Liver (tissue), 9 donors: ENCODE results near the gene TOGARAM1. TPM values are rescaled to one million over a fixed set of nuclear protein-coding genes. Genes with fewer than 3 reads are reported as not detected.

ENCODE experiments used
- DNase-seq: peaks from one replicate; pipeline ENCODE4 v3.0.0-alpha.2; 2017; ENCODE audit warnings: low spot score
- H3K27ac ChIP-seq, 2 donors: one replicate each; pipeline ENCODE4 v1.7.0; 2013; ENCODE audit warnings: inconsistent platforms in 2 of 2, low read length in 2 of 2, control low read depth in 1 of 2, low read depth in 1 of 2, mild to moderate bottlenecking in 1 of 2
- H3K27me3 ChIP-seq, 4 donors: one replicate each; pipeline versions ENCODE4 v1.6.1 to v1.7.0; 2013; ENCODE audit warnings: low read length in 3 of 4, inconsistent platforms in 1 of 4, mild to moderate bottlenecking in 1 of 4, moderate library complexity in 1 of 4; ENCODE audit not compliant: control insufficient read depth in 4 of 4, insufficient read depth in 4 of 4
- H3K36me3 ChIP-seq, 4 donors: one replicate each; pipeline versions ENCODE4 v1.6.1 to v1.7.0; 2013; ENCODE audit warnings: low read length in 3 of 4, mild to moderate bottlenecking in 3 of 4, low read depth in 1 of 4, moderate library complexity in 1 of 4; ENCODE audit not compliant: control insufficient read depth in 4 of 4, insufficient read depth in 3 of 4
- H3K4me1 ChIP-seq, 4 donors: one replicate each; pipeline versions ENCODE4 v1.6.1 to v1.7.0; 2013; ENCODE audit warnings: low read length in 3 of 4, mild to moderate bottlenecking in 3 of 4, moderate library complexity in 1 of 4; ENCODE audit not compliant: control insufficient read depth in 4 of 4, insufficient read depth in 4 of 4
- H3K4me3 ChIP-seq, 3 donors: one replicate each; pipeline versions ENCODE4 v1.6.1 to v1.7.0; 2013; ENCODE audit warnings: low read length in 3 of 3, control low read depth in 1 of 3, low read depth in 1 of 3, mild to moderate bottlenecking in 1 of 3
- H3K9ac ChIP-seq, 2 donors: one replicate each; pipeline ENCODE4 v1.7.0; 2013; ENCODE audit warnings: low read length in 2 of 2, mild to moderate bottlenecking in 2 of 2, moderate library complexity in 2 of 2, control low read depth in 1 of 2, low read depth in 1 of 2
- H3K9me3 ChIP-seq, 4 donors: one replicate each; pipeline versions ENCODE4 v1.6.1 to v1.7.0; 2013; ENCODE audit warnings: low read length in 3 of 4; ENCODE audit not compliant: control insufficient read depth in 4 of 4
- CTCF ChIP-seq: fragments of 150-350 bp; IDR thresholded peaks from 2 replicates; pipeline ENCODE4 v1.5.1; 2017; ENCODE audit warnings: improper control_type of control experiment, low read depth, low read length; ENCODE audit not compliant: missing input control
- EGR1 ChIP-seq, 2 donors: IDR thresholded peaks; 2 replicates each; pipeline ENCODE4 v1.6.1; 2016 to 2018; ENCODE audit warnings: antibody characterized with exemption in 2 of 2, low read depth in 2 of 2
- FOXA1 ChIP-seq: IDR thresholded peaks from 2 replicates; pipeline ENCODE4 v1.6.1; 2016; ENCODE audit warnings: antibody characterized with exemption
- HNF4A ChIP-seq, 2 donors: conservative IDR thresholded peaks; 2 replicates each; pipeline ENCODE4 v1.6.1; 2016; ENCODE audit warnings: antibody characterized with exemption in 2 of 2, mild to moderate bottlenecking in 2 of 2
- HNF4G ChIP-seq: IDR thresholded peaks from 2 replicates; pipeline ENCODE4 v1.6.1; 2016; ENCODE audit warnings: antibody characterized with exemption
- JUND ChIP-seq, 2 donors: IDR thresholded peaks; 2 replicates each; pipeline ENCODE4 v1.6.1; 2016; ENCODE audit warnings: antibody characterized with exemption in 2 of 2
- NR2F2 ChIP-seq: IDR thresholded peaks from 2 replicates; pipeline ENCODE4 v1.6.1; 2016; ENCODE audit warnings: antibody characterized with exemption
- RAD21 ChIP-seq, 2 donors: IDR thresholded peaks; 2 replicates each; pipeline ENCODE4 v1.6.1; 2016; ENCODE audit warnings: antibody characterized with exemption in 2 of 2, mild to moderate bottlenecking in 2 of 2
- RXRA ChIP-seq, 2 donors: IDR thresholded peaks; 2 replicates each; pipeline ENCODE4 v1.6.1; 2017 to 2018; ENCODE audit warnings: antibody characterized with exemption in 2 of 2, mild to moderate bottlenecking in 1 of 2
- SP1 ChIP-seq: IDR thresholded peaks from 2 replicates; pipeline ENCODE4 v1.6.1; 2018; ENCODE audit warnings: antibody characterized with exemption, mild to moderate bottlenecking
- TAF1 ChIP-seq: conservative IDR thresholded peaks from 2 replicates; pipeline ENCODE4 v1.6.1; 2016; ENCODE audit warnings: antibody characterized with exemption, mild to moderate bottlenecking
- YY1 ChIP-seq: IDR thresholded peaks from 2 replicates; pipeline ENCODE4 v1.6.1; 2016; ENCODE audit warnings: antibody characterized with exemption, mild to moderate bottlenecking
- WGBS: extraction: QIAGEN DNeasy Blood & Tissue Kit; methylation state at CpG from one replicate; pipeline ENCODE4 v1.1.7; 2013; 5-methylcytosine and 5-hydroxymethylcytosine counted together
- polyA plus RNA-seq, 2 donors: library from polyadenylated mRNA; stranded (reverse) in 1 of 2; unstranded in 1 of 2; fragments of 200-250 nt in 1 of 2; fragments of >200 nt in 1 of 2; fragmentation: Nextera tagmentation in 1 of 2; extraction: Ambion mirVana in 1 of 2; gene quantifications; one replicate each; pipeline versions ENCODE4 v1.2.1 to v1.2.3, GENCODE V29; 2013 to 2015
- total RNA-seq, 2 donors: library from RNA; depleted of rRNA; stranded (reverse); fragments of >200 nt; gene quantifications; one replicate each; pipeline ENCODE4 v1.2.3, GENCODE V29; 2014
- TF ChIP-seq, protein P1 (sequence below): IDR thresholded peaks from 2 replicates; pipeline ENCODE4 v1.6.1; 2016; ENCODE audit warnings: antibody characterized with exemption
- TF ChIP-seq, protein P2 (sequence below): IDR thresholded peaks from 2 replicates; pipeline ENCODE4 v1.6.1; 2016; ENCODE audit warnings: antibody characterized with exemption
- donor health status: healthy.
- donor health status: healthy.
- donor health status: healthy.
- donor health status: healthy.
- donor health status: healthy.

Gene TOGARAM1
- total and polyA plus RNA-seq, 4 donors = 2.5 to 12.7 (median 7.5) TPM

GRCh38 chr14:44960646-44961045, 1.3 kb upstream of the TOGARAM1 start:
- Histone ChIP-seq H3K36me3 (no peaks in the 10 kb centered on the region), H3K27me3 (no peaks in the 10 kb centered on the region), H3K9me3 (no peaks in the 10 kb centered on the region), H3K27ac (peak overlapping the region; percentile 85 to 93), H3K4me3 (peak overlapping the region; percentile 61 to 99 (median 90)), H3K4me1 (peaks cover 2 to 47% (median 38%) of the 10 kb centered on the region in 4 donors), H3K9ac (peak overlapping the region; percentile 81 to 87)
- no peak for DNase-seq
- TF ChIP-seq YY1 (no peak), RAD21 (IDR thresholded peaks at IDR 0.05) (no peak), EGR1 (IDR thresholded peaks at IDR 0.05; ENCODE audit: low read depth in 2 of 2) (no peak)
- 2% methylated on average over 3 of the region's 3 CpGs for WGBS

- peak overlapping the region; percentile 81 to 87 for H3K9ac ChIP-seq
- no peaks in the 10 kb centered on the region for H3K9me3 ChIP-seq
- DNase-seq = peak; percentile 68
- TF ChIP-seq YY1 (no peak), NR2F2 (no peak), SP1 (no peak), JUND (IDR thresholded peaks at IDR 0.05) (no peak), CTCF (no peak), EGR1 (IDR thresholded peaks at IDR 0.05; ENCODE audit: low read depth in 2 of 2) (no peak), HNF4G (no peak), FOXA1 (no peak), TAF1 (no peak)
- TF ChIP-seq, protein P1, sequence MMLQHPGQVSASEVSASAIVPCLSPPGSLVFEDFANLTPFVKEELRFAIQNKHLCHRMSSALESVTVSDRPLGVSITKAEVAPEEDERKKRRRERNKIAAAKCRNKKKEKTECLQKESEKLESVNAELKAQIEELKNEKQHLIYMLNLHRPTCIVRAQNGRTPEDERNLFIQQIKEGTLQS = no peak
- peak overlapping the region; percentile 85 to 93 for H3K27ac ChIP-seq
- WGBS = under 1% methylated on average over 14 of the region's 14 CpGs
- H3K36me3 ChIP-seq = no peaks in the 10 kb centered on the region
- H3K4me1 ChIP-seq = peaks cover 2 to 50% (median 38%) of the 10 kb centered on the region in 4 donors
- no peaks in the 10 kb centered on the region for H3K27me3 ChIP-seq
- peak overlapping the region; percentile 61 to 99 (median 90) for H3K4me3 ChIP-seq
These were observed 838 bp upstream of the TOGARAM1 start for GRCh38 chr14:44961151-44961553.

DNA sequence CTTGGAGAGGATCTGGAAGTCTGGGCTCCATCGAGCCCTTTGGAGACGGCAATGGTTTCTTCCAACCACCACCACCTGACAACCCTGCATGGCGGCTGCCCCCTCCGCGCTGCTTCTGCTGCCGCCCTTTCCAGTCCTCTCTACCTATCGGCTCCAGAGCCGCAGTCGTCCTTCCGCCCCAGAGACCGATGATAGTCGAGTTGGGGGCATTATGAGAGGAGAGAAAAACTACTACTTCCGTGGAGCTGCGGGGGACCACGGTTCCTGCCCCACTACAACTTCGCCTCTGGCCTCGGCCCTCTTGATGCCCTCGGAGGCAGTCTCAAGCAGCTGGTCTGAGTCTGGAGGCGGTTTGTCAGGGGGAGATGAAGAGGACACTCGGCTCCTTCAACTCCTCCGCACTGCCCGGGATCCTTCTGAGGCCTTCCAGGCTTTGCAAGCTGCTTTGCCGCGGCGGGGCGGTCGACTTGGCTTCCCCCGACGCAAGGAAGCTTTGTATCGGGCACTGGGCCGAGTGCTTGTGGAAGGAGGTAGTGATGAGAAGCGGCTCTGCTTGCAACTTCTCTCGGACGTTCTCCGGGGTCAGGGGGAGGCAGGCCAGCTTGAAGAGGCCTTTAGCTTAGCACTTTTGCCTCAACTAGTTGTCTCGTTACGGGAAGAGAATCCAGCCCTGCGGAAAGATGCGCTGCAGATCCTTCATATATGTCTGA, 499 bp downstream of the TOGARAM1 start:
- Histone ChIP-seq H3K27ac (peak overlapping the region; percentile 68 to 85), H3K27me3 (no peaks in the 10 kb centered on the region), H3K4me3 (peak overlapping the region; percentile 74 to 99 (median 80)), H3K9ac (peak overlapping the region; percentile 30 to 50), H3K4me1 (peaks cover 5 to 51% (median 45%) of the 10 kb centered on the region in 4 donors), H3K9me3 (no peaks in the 10 kb centered on the region), H3K36me3 (no peaks in the 10 kb centered on the region)
- whole genome bisulfite sequencing = under 1% methylated on average over 39 of the region's 39 CpGs
- TF ChIP-seq CTCF (no peak), YY1 (peak; percentile 88), RXRA (IDR thresholded peaks at IDR 0.05) (no peak), JUND (IDR thresholded peaks at IDR 0.05) (no peak), HNF4G (no peak), HNF4A (conservative IDR thresholded peaks at IDR 0.05) (no peak)
- TF ChIP-seq, protein P1 = no peak
- TF ChIP-seq, protein P2, sequence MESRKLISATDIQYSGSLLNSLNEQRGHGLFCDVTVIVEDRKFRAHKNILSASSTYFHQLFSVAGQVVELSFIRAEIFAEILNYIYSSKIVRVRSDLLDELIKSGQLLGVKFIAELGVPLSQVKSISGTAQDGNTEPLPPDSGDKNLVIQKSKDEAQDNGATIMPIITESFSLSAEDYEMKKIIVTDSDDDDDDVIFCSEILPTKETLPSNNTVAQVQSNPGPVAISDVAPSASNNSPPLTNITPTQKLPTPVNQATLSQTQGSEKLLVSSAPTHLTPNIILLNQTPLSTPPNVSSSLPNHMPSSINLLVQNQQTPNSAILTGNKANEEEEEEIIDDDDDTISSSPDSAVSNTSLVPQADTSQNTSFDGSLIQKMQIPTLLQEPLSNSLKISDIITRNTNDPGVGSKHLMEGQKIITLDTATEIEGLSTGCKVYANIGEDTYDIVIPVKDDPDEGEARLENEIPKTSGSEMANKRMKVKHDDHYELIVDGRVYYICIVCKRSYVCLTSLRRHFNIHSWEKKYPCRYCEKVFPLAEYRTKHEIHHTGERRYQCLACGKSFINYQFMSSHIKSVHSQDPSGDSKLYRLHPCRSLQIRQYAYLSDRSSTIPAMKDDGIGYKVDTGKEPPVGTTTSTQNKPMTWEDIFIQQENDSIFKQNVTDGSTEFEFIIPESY = no peak
- peak; percentile 36 for DNase-seq
